HCT116 (cell line): Measurements from ENCODE around the gene PHF1. TPM values are rescaled to one million over a fixed set of nuclear protein-coding genes. Genes with fewer than 3 reads are reported as not detected.

Experiments used
- ATAC-seq: fragments of 200-7000 bp; cut with Tn5 transposase; 2 replicates; pipeline ENCODE4 v1.9.1; 2020; ENCODE audit warnings: mild to moderate bottlenecking, moderate library complexity
- BruUV-seq: library from RNA; stranded (reverse); fragments of 400-500 nt; replicated peaks from 2 replicates; lab custom pipeline; 2021; lab: Mats Ljungman, UMichigan
- CTCF ChIA-PET: fragments of 300-600 bp; sonication (Branson Sonifier 250); formaldehyde crosslinking; loops from one replicate; lab custom pipeline; 2021; ENCODE audit warnings: antibody characterized with exemption; lab: Charles Lee
- POLR2A ChIA-PET: fragments of 300-600, 350-600 bp; sonication (Branson Sonifier 250); formaldehyde crosslinking; loops from one replicate; lab custom pipeline; 2021; ENCODE audit warnings: antibody characterized with exemption; lab: Charles Lee
- RAD21 ChIA-PET, 2 experiments: fragments of 300-600 bp; sonication (Branson Sonifier 250); formaldehyde crosslinking; loops; one replicate each; lab custom pipeline; 2023; ENCODE audit warnings: low total read pairs in 2 of 2; ENCODE audit not compliant: uncharacterized antibody in 2 of 2, unreplicated experiment in 2 of 2, low non-redundant PET in 1 of 2; lab: Charles Lee
- DNase-seq: peaks from one replicate; pipeline ENCODE4 v3.0.0-alpha.2; 2010; ENCODE audit warnings: low read depth, low spot score
- H2AFZ ChIP-seq: fragments of 200-600 bp; shearing (Covaris generic), sonication (generic); 2 replicates; pipeline ENCODE4 v1.6.1; 2017; ENCODE audit warnings: low read depth, mixed run types, mixed read lengths, antibody characterized with exemption, low read length; ENCODE audit not compliant: poor library complexity, severe bottlenecking
- H3K27ac ChIP-seq: 2 replicates; pipeline ENCODE4 v1.5.1; 2012; ENCODE audit warnings: low read depth, low read length
- H3K27me3 ChIP-seq: fragments of 200-600 bp; sonication (generic); 2 replicates; pipeline ENCODE4 v1.6.1; 2016; ENCODE audit warnings: mixed run types, low read length, mixed read lengths; ENCODE audit not compliant: insufficient read depth
- H3K36me3 ChIP-seq, 2 experiments: fragments of 200-500 bp in 1 of 2; fragments of 200-600 bp in 1 of 2; sonication (Bioruptor generic) in 1 of 2; sonication (generic) in 1 of 2; 2 replicates each; pipeline versions ENCODE4 v1.5.1 to v1.6.1; 2014 to 2016; ENCODE audit warnings: low read length in 2 of 2, inconsistent platforms in 1 of 2, mixed read lengths in 1 of 2, mixed run types in 1 of 2; ENCODE audit not compliant: insufficient read depth in 2 of 2, control insufficient read depth in 1 of 2
- H3K4me1 ChIP-seq, 2 experiments: fragments of 200-600 bp in 1 of 2; sonication (generic) in 1 of 2; 2 replicates each; pipeline versions ENCODE4 v1.5.1 to v1.6.1; 2012 to 2017; ENCODE audit warnings: low read length in 2 of 2, inconsistent platforms in 1 of 2, mild to moderate bottlenecking in 1 of 2, mixed read lengths in 1 of 2, mixed run types in 1 of 2, moderate library complexity in 1 of 2; ENCODE audit not compliant: insufficient read depth in 2 of 2, control insufficient read depth in 1 of 2
- H3K4me2 ChIP-seq: fragments of 200-600 bp; sonication (generic); 2 replicates; pipeline ENCODE4 v1.6.1; 2017; ENCODE audit warnings: mixed run types, low read length, mixed read lengths
- H3K4me3 ChIP-seq, 2 experiments: fragments of 200-600 bp in 1 of 2; sonication (generic) in 1 of 2; replicated peaks in 1 of 2; 2 replicates each; pipeline ENCODE4 v1.5.1; 2011 to 2016; ENCODE audit warnings: low read length in 2 of 2, control low read depth in 1 of 2, low read depth in 1 of 2, mild to moderate bottlenecking in 1 of 2, mixed read lengths in 1 of 2, mixed run types in 1 of 2
- H3K79me2 ChIP-seq: fragments of 200-600 bp; sonication (generic); 2 replicates; pipeline ENCODE4 v1.6.1; 2017; ENCODE audit warnings: mild to moderate bottlenecking, mixed run types, low read length, moderate library complexity, mixed read lengths; ENCODE audit not compliant: insufficient read depth
- H3K9ac ChIP-seq: fragments of 200-600 bp; sonication (generic); 2 replicates; pipeline ENCODE4 v1.6.1; 2016; ENCODE audit warnings: low read length, mixed read lengths
- H3K9me2 ChIP-seq: fragments of 200-600 bp; sonication (generic), shearing (Covaris generic); 2 replicates; pipeline ENCODE4 v1.6.1; 2017; ENCODE audit warnings: mixed run types, mild to moderate bottlenecking, moderate library complexity; ENCODE audit not compliant: insufficient read depth
- H3K9me3 ChIP-seq, 2 experiments: fragments of 200-500 bp in 1 of 2; fragments of 200-600 bp in 1 of 2; sonication (Bioruptor generic) in 1 of 2; sonication (generic) in 1 of 2; 2 replicates each; pipeline ENCODE4 v1.6.1; 2014 to 2017; ENCODE audit warnings: low read length in 2 of 2, mixed read lengths in 2 of 2, inconsistent platforms in 1 of 2, low read depth in 1 of 2, mild to moderate bottlenecking in 1 of 2, mixed run types in 1 of 2, moderate library complexity in 1 of 2; ENCODE audit not compliant: control insufficient read depth in 1 of 2, insufficient read depth in 1 of 2
- H4K20me1 ChIP-seq: fragments of 200-600 bp; sonication (generic), shearing (Covaris generic); 2 replicates; pipeline ENCODE4 v1.6.1; 2017; ENCODE audit warnings: mixed run types, mild to moderate bottlenecking, moderate library complexity; ENCODE audit not compliant: insufficient read depth
- EGR1 ChIP-seq: IDR thresholded peaks from 2 replicates; pipeline ENCODE4 v1.6.1; 2012; ENCODE audit warnings: low read depth
- EZH2 ChIP-seq: fragments of 200-600 bp; sonication (generic); IDR thresholded peaks from 2 replicates; pipeline ENCODE4 v1.6.1; 2017; ENCODE audit warnings: antibody characterized with exemption, mixed run types
- FOSL1 ChIP-seq: IDR thresholded peaks from 2 replicates; pipeline ENCODE4 v1.6.1; 2012; ENCODE audit warnings: low read depth
- JUND ChIP-seq: IDR thresholded peaks from 2 replicates; pipeline ENCODE4 v1.6.1; 2012
- POLR2A ChIP-seq: IDR thresholded peaks from 2 replicates; pipeline ENCODE4 v1.7.0; 2011; ENCODE audit warnings: borderline replicate concordance; ENCODE audit not compliant: insufficient read depth, insufficient read length; ENCODE audit errors: extremely low read depth
- POLR2AphosphoS5 ChIP-seq: IDR thresholded peaks from 2 replicates; pipeline ENCODE4 v1.6.1; 2011; ENCODE audit warnings: mild to moderate bottlenecking, low read depth, low read length, moderate library complexity
- SP1 ChIP-seq: IDR thresholded peaks from 2 replicates; pipeline ENCODE4 v1.6.1; 2012; ENCODE audit warnings: low read depth
- SRF ChIP-seq: IDR thresholded peaks from 2 replicates; pipeline ENCODE4 v1.6.1; 2012; ENCODE audit warnings: low read depth
- TCF7L2 ChIP-seq: IDR thresholded peaks from 2 replicates; pipeline ENCODE4 v1.7.0; 2011; ENCODE audit warnings: borderline replicate concordance, inconsistent platforms; ENCODE audit not compliant: insufficient read depth, insufficient read length; ENCODE audit errors: extremely low read depth
- ZFX ChIP-seq: fragments of 450-650 bp; IDR thresholded peaks from 2 replicates; pipeline ENCODE4 v1.6.1; 2017
- intact Hi-C: fragments of 100-400 bp; cut with micrococcal nuclease; formaldehyde crosslinking; loops from 2 replicates; pipeline ENCODE4 v1.10.0; 2022
- total RNA-seq: library from RNA; stranded (reverse); gene quantifications from one replicate; pipeline ENCODE4 v1.2.1, GENCODE V29; 2021; ENCODE audit not compliant: unreplicated experiment

PHF1 gene
- total RNA-seq, 1 experiment from 2014 or later, result 40.2 TPM

- no peak for ATAC-seq
- no peaks in the 10 kb centered on the region for H4K20me1 ChIP-seq
- H3K9ac ChIP-seq, result no peak overlapping the region
- no peaks in the 10 kb centered on the region for H3K27me3 ChIP-seq
- no peak overlapping the region for H3K27ac ChIP-seq
- H3K9me2 ChIP-seq, result no peaks in the 10 kb centered on the region
- POLR2A ChIA-PET, result no interaction called here
- no peak overlapping the region for H3K4me2 ChIP-seq
- no peak for DNase-seq
- no TSS peak for BruUV-seq
- CTCF ChIA-PET, result no interaction called here
- peaks cover 0 to 6% of the 10 kb centered on the region in 2 experiments; a peak in 2 of 4 replicates for H3K4me1 ChIP-seq
- H3K4me3 ChIP-seq, result no peak overlapping the region
- no peak overlapping the region for H2AFZ ChIP-seq
- no peaks in the 10 kb centered on the region for H3K79me2 ChIP-seq
- TF ChIP-seq SRF, result no peak
- TF ChIP-seq TCF7L2, result no peak
- no peak for TF ChIP-seq SP1
- TF ChIP-seq ZFX, result no peak
- no peak for TF ChIP-seq POLR2AphosphoS5
- TF ChIP-seq POLR2A, result no peak
- no peak for TF ChIP-seq EZH2
- TF ChIP-seq JUND, result no peak
- TF ChIP-seq, all 23 proteins: peak for 0
- RAD21 ChIA-PET, result no interaction called here
- Histone ChIP-seq H3K9me3 (no peaks in the 10 kb centered on the region), H3K36me3 (no peaks in the 10 kb centered on the region; a peak in 1 of 4 replicates)
- intact Hi-C loops, result no loop called here
Measured at GRCh38 chr6:33443619-33444504, 33.0 kb downstream of the PHF1 start.

- H4K20me1 ChIP-seq, result no peaks in the 10 kb centered on the region
- no peak overlapping the region for H2AFZ ChIP-seq
- intact Hi-C loops, result no loop called here
- ATAC-seq (no peak), DNase-seq (no peak)
- CTCF ChIA-PET, result no interaction called here
- H3K27ac ChIP-seq, result no peak overlapping the region
- TF ChIP-seq FOSL1, result no peak
- TF ChIP-seq EGR1, result no peak
- no peak overlapping the region for H3K4me3 ChIP-seq
- H3K27me3 ChIP-seq, result no peaks in the 10 kb centered on the region
- no peaks in the 10 kb centered on the region for H3K79me2 ChIP-seq
- no TSS peak for BruUV-seq
- H3K9ac ChIP-seq, result no peak overlapping the region
- H3K4me2 ChIP-seq, result no peak overlapping the region
- peaks cover 0 to 2% of the 10 kb centered on the region in 2 experiments; a peak in 2 of 4 replicates for H3K4me1 ChIP-seq
- RAD21 ChIA-PET, result no interaction called here
- H3K9me2 ChIP-seq, result no peaks in the 10 kb centered on the region
- no peaks in the 10 kb centered on the region for H3K9me3 ChIP-seq
- POLR2A ChIA-PET, result no interaction called here
- H3K36me3 ChIP-seq, result no peaks in the 10 kb centered on the region; a peak in 1 of 4 replicates
Measured at GRCh38 chr6:33445119-33445603, 34.3 kb downstream of the PHF1 start.
